GM12878 (cell line): ENCODE measurements around the gene HCFC1. TPM values are rescaled to one million over a fixed set of nuclear protein-coding genes. Genes with fewer than 3 reads are reported as not detected.

ENCODE experiments used
- ATAC-seq: fragments of 200-7000 bp; cut with Tn5 transposase; 3 replicates; pipeline ENCODE4 v1.9.1; 2020; ENCODE audit warnings: mild to moderate bottlenecking, moderate library complexity
- BruUV-seq: library from RNA; stranded (reverse); fragments of 400-500 nt; replicated peaks from 2 replicates; lab custom pipeline; 2021; lab: Mats Ljungman, UMichigan
- CTCF ChIA-PET: fragments of 300-600 bp; sonication (Branson Sonifier 250); formaldehyde crosslinking; extraction: SDS; loops from one replicate; lab custom pipeline; 2021; ENCODE audit warnings: inconsistent platforms; lab: Yijun Ruan, JAX
- POLR2A ChIA-PET: fragments of 350-600 bp; formaldehyde crosslinking; extraction: SDS; loops from one replicate; lab custom pipeline; 2021; ENCODE audit warnings: inconsistent platforms; lab: Charles Lee
- RAD21 ChIA-PET: fragments of 300-600 bp; sonication (Branson Sonifier 250); formaldehyde crosslinking; loops from one replicate; lab custom pipeline; 2023; ENCODE audit warnings: antibody characterized with exemption; ENCODE audit not compliant: unreplicated experiment; lab: Charles Lee
- SMC1A ChIA-PET: fragments of 300-600 bp; sonication (Branson Sonifier 250); formaldehyde crosslinking; loops from one replicate; lab custom pipeline; 2023; ENCODE audit not compliant: unreplicated experiment, uncharacterized antibody; lab: Charles Lee
- DNase-seq: peaks from one replicate; pipeline ENCODE4 v3.0.0-alpha.2; 2011; ENCODE audit warnings: low read depth, low spot score
- FAIRE-seq: peaks from 3 replicates; lab custom pipeline; 2011; peaks lifted over from hg19 to GRCh38; lab: Jason Lieb, UNC
- H2AFZ ChIP-seq: 2 replicates; pipeline ENCODE4 v1.6.0; 2011; ENCODE audit warnings: low read depth, low read length, control low read depth; ENCODE audit not compliant: control insufficient read depth
- H3K27ac ChIP-seq: 2 replicates; pipeline ENCODE4 v1.5.1; 2011; ENCODE audit warnings: control low read depth; ENCODE audit not compliant: control insufficient read depth, insufficient read depth
- H3K27me3 ChIP-seq, 2 experiments: replicated peaks in 1 of 2; 2 replicates each; pipeline versions ENCODE4 v1.6.0 to v1.6.1; 2011; ENCODE audit warnings: low read length in 1 of 2; ENCODE audit not compliant: control insufficient read depth in 2 of 2, insufficient read depth in 2 of 2
- H3K36me3 ChIP-seq, 2 experiments: 2 replicates each; pipeline ENCODE4 v1.5.1; 2011; ENCODE audit warnings: low read length in 1 of 2; ENCODE audit not compliant: control insufficient read depth in 2 of 2, insufficient read depth in 2 of 2
- H3K4me1 ChIP-seq: 2 replicates; pipeline ENCODE4 v1.6.1; 2011; ENCODE audit warnings: mild to moderate bottlenecking, low read length, moderate library complexity, mixed read lengths; ENCODE audit not compliant: control insufficient read depth, insufficient read depth
- H3K4me2 ChIP-seq: 2 replicates; pipeline ENCODE4 v1.6.0; 2011; ENCODE audit warnings: control low read depth; ENCODE audit not compliant: control insufficient read depth, insufficient read depth
- H3K4me3 ChIP-seq: fragments of 200-600 bp; sonication (generic); 2 replicates; pipeline ENCODE4 v1.5.1; 2016
- H3K79me2 ChIP-seq: 2 replicates; pipeline ENCODE4 v1.6.0; 2011; ENCODE audit warnings: low read length; ENCODE audit not compliant: control insufficient read depth, insufficient read depth
- H3K9ac ChIP-seq: 2 replicates; pipeline ENCODE4 v1.8.0; 2011; ENCODE audit warnings: low read length, control low read depth, mixed read lengths; ENCODE audit not compliant: control insufficient read depth, insufficient read depth
- H3K9me3 ChIP-seq: replicated peaks from 3 replicates; pipeline ENCODE4 v1.5.1; 2011; ENCODE audit warnings: mild to moderate bottlenecking, low read length; ENCODE audit not compliant: control insufficient read depth, insufficient read depth
- H4K20me1 ChIP-seq: 2 replicates; pipeline ENCODE4 v1.6.0; 2011; ENCODE audit not compliant: control insufficient read depth, insufficient read depth
- ASH2L ChIP-seq: fragments of 300-600, 200-600 bp; sonication (generic); IDR thresholded peaks from 2 replicates; pipeline ENCODE4 v1.6.1; 2017; ENCODE audit warnings: low read depth, mild to moderate bottlenecking, borderline replicate concordance
- BHLHE40 ChIP-seq, 2 experiments: fragments of 450-650 bp in 1 of 2; IDR thresholded peaks; 2 replicates each; pipeline ENCODE4 v1.6.1; 2011 to 2017; ENCODE audit warnings: low read depth in 2 of 2, borderline replicate concordance in 1 of 2, improper control_type of control experiment in 1 of 2, low read length in 1 of 2, mild to moderate bottlenecking in 1 of 2
- HCFC1 ChIP-seq: fragments of 150-350 bp; IDR thresholded peaks from 2 replicates; pipeline ENCODE4 v1.6.1; 2014; ENCODE audit warnings: low read length
- HDAC2 ChIP-seq: fragments of 200-600 bp; sonication (generic); IDR thresholded peaks from 2 replicates; pipeline ENCODE4 v1.6.1; 2017
- IRF4 ChIP-seq: IDR thresholded peaks from 2 replicates; pipeline ENCODE4 v1.6.1; 2011; ENCODE audit warnings: low read depth, low read length
- PAX5 ChIP-seq: IDR thresholded peaks from 2 replicates; pipeline ENCODE4 v1.6.1; 2011; ENCODE audit warnings: low read depth, low read length, borderline replicate concordance
- RB1 ChIP-seq: fragments of 450-650 bp; formaldehyde crosslinking; IDR thresholded peaks from 2 replicates; pipeline ENCODE4 v1.6.1; 2017; ENCODE audit warnings: mild to moderate bottlenecking, borderline replicate concordance
- RELB ChIP-seq: fragments of 450-650 bp; IDR thresholded peaks from 2 replicates; pipeline ENCODE4 v1.6.1; 2017; ENCODE audit warnings: low read depth, mild to moderate bottlenecking, moderate library complexity
- ZNF384 ChIP-seq: IDR thresholded peaks from 2 replicates; pipeline ENCODE4 v1.6.1; 2012; ENCODE audit warnings: low read depth, mild to moderate bottlenecking, low read length, improper control_type of control experiment, borderline replicate concordance
- ZZZ3 ChIP-seq: IDR thresholded peaks from 2 replicates; pipeline ENCODE4 v1.6.1; 2011; ENCODE audit warnings: low read depth; ENCODE audit not compliant: control insufficient read depth, insufficient read length
- WGBS: methylation state at CpG from one replicate; pipeline ENCODE4 v1.1.6; 2016; ENCODE audit warnings: low lambda C conversion rate; ENCODE audit not compliant: insufficient replicate concordance, insufficient coverage; ENCODE audit errors: missing lambda C conversion rate; 5-methylcytosine and 5-hydroxymethylcytosine counted together
- in situ Hi-C: fragments of 300-500 bp; cut with MboI; formaldehyde crosslinking; loops from 9 replicates; pipeline ENCODE4 v1.14.3; 2018; ENCODE audit warnings: mixed read lengths
- intact Hi-C: fragments of 100-400 bp; cut with micrococcal nuclease; formaldehyde crosslinking; loops from one replicate; pipeline ENCODE4 v1.14.2; 2022; ENCODE audit not compliant: unreplicated experiment
- polyA plus RNA-seq, 11 experiments: library from polyadenylated mRNA; depleted of rRNA in 4 of 11; unstranded in 6 of 11; stranded (reverse) in 5 of 11; fragments of >200 nt; fragmentation: Nextera tagmentation in 4 of 11; fragmentation: Illumina TruSeq in 1 of 11; extraction: Ambion mirVana in 4 of 11; extraction: Trizol in 1 of 11; gene quantifications; 1 replicate in 1 of 11; 2 replicates in 10 of 11; pipeline versions ENCODE4 v1.2.1 to v1.2.3, GENCODE V29; 2011 to 2016; ENCODE audit warnings: inconsistent platforms in 2 of 11, missing spikeins in 2 of 11, low read depth in 1 of 11
- total RNA-seq, 4 experiments: library from RNA; depleted of rRNA in 3 of 4; stranded (reverse); fragments of >200 nt in 3 of 4; fragmentation: Illumina TruSeq in 1 of 4; extraction: Trizol in 1 of 4; gene quantifications; 2 replicates each; pipeline versions ENCODE4 v1.2.1 to v1.2.3, GENCODE V29; 2013 to 2021

The HCFC1 gene
- total and polyA plus RNA-seq, 10 of the 15 experiments (the other 5 are each of a cell fraction or from before 2014, with no cell fraction given), result 3.9 to 92.7 (median 23.5) TPM

DNA sequence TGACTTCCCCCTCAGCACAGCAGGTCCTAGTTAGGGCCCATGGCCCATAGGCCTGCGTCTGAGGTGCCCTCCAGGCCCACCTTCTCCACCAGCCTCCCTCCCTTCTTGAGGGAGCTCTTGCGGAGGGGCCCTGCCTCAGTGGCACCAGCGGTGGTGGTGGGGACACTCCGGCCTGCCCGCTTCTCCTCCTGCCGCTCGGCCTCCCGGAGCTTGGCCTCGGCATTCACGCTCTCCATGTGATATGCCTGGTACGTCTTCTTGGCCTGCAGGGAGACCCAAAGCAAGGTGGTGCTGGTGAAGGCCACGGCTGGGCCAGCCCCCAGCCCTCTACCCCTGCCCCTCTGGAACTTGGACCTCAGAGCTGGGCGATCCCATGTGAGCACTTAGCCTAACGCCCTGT lies 51.1 kb downstream of the HCFC1 start:
- Histone ChIP-seq H3K27me3 (0 out of 4 replicates have a peak, but pooled peaks cover 0 to 1% of the 10 kb centered on the region in 2 experiments), H3K9ac (no peak overlapping the region), H3K79me2 (peaks cover 27% of the 10 kb centered on the region), H3K27ac (no peak overlapping the region), H3K4me2 (no peak overlapping the region), H2AFZ (no peak overlapping the region), H3K4me1 (peaks cover 9% of the 10 kb centered on the region; the same call in 1 of the 2 replicates), H3K9me3 (no peaks in the 10 kb centered on the region), H3K4me3 (no peak overlapping the region), H4K20me1 (no peaks in the 10 kb centered on the region), H3K36me3 (peaks cover 0 to 3% of the 10 kb centered on the region in 2 experiments; a peak in 1 of 4 replicates)
- 87% methylated on average over 14 of the region's 14 CpGs for whole genome bisulfite sequencing
- BruUV-seq, result no TSS peak
- SMC1A ChIA-PET, result no interaction called here
- no peak for DNase-seq
- intact Hi-C loops (no loop called here), in situ Hi-C loops (loop anchor here (10.0 kb wide), 1 partner anchor 64 kb away; no protein-coding TSS in a partner anchor)
- ATAC-seq, result no peak
- RAD21 ChIA-PET, result no interaction called here
- TF ChIP-seq HDAC2 (no peak), ZNF384 (no peak), HCFC1 (no peak), RELB (no peak), ASH2L (no peak), IRF4 (no peak), PAX5 (no peak), BHLHE40 (IDR thresholded peaks at IDR 0.05; ENCODE audit: borderline replicate concordance in 1 of 2, low read depth in 2 of 2, low read length in 1 of 2) (no peak), ZZZ3 (no peak), RB1 (no peak)
- CTCF ChIA-PET, result interaction anchor here (1.8 kb wide), 1 partner anchor 27 kb away, joined by 3 read pairs; no protein-coding TSS in a partner anchor
- no peak for FAIRE-seq
- POLR2A ChIA-PET, result no interaction called here
